Measurements from ENCODE around the gene PRMT9.

PRMT9 gene

DNA sequence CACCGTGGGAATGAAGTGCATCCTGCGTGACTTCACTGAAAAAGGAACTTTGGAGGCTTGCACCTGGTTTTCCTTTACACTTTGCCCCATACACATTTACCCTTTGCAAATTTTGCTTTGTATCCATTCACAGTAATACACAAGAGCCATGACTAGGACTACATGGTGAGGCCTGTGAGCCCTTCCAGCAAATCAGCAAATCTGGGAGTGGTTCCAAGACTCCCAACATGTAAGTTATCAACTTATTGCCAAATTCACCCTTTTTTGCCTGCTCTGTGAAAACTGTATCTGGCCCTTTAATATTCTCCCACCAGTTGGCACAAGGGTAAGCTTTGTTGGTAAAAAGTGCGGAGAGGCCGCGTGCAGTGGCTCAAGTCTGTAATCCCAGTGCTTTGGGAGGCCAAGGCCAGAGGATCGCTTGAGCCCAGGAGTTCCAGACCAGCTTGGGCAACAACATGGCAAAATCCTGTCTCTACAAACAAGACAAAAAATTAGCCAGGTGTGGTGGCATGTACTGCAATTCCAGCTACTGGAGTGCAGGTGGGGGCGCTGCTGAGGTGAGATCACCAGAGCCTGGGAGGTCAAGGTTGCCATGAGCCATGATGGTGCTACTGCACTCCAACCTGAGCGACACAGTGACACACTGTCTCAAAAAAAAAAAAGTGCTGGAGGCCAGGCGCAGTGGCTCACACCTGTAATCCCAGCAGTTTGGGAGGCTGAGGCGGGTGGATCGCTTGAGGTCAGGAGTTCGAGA lies 5.0 kb downstream of the PRMT9 start:
- DNase-seq: no peak

DNA sequence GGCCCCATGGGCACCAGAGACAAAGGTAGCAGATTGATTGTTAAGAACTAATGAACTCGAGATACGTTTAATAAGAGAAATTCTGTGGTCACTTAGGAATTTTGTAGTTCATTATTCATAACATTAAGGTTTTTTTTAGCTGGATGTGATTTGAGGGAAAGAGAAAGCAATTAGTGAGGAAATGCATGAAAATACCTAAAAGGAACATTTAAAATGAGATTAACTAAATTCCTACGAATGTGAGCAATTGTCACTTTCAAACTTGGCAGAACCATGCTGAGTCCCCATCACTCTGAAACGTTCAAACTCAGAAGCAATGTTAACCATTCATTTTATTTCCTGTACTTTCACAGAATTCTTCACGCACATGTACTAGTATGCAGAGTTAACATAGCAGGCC lies 5.9 kb downstream of the PRMT9 start:
- DNase-seq: no peak

DNA sequence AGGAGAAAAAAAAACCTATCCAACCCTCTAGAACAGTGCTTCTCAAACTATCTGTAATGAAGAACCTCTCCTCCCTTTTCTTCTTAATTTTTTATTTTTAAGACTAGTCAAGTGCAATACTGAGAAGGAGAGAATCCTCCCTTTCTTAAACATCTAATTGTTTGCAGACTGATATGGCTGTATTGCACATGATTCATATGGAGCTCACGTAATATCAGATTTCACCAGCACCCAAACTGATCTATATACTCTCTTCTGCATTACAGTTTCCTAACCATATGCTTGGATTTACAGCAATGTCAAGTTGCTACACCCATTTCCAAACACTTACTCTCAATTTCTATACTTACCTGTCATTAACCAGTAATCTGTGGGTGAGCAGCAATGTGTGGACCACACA lies 9.5 kb downstream of the PRMT9 start:
- DNase-seq: no peak

DNA sequence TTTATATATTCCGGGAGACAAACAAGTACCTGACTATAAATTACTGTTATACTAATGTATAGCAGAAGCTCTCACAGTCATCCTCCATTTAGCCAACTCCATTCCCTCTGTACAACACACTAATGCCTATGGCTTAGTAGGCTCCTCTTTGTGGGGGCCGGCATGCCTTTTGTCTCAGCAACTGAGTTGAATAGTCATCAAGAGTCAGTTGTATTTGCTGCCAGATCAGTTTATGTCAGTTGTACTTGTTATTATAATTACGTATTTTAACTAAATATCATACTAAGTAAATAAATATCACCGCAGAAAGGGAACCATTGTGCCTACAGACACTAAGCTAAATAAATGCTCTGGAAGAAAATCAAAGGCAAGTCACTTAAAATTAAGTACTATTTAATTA lies 9.9 kb downstream of the PRMT9 start:
- DNase-seq: no peak

DNA sequence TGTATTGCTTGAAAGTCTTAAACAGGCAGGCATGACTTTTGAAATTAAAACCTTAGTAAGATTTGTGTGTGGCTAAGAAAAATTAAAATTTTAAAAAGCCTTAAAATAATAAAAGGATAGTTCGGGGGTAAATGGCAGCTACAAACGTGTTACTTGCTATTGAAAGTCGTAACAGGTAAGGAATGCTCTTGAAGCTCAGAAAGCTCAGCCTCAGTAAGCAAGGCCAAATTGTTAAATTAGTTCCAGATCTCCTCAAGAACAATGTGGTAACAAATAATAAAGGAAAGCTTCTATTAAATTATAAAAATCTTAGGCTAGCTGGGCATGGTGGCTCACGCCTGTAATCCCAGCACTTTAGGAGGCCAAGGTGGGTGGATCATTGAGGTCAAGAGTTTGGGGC lies 25.5 kb downstream of the PRMT9 start:
- DNase-seq: no peak

DNA sequence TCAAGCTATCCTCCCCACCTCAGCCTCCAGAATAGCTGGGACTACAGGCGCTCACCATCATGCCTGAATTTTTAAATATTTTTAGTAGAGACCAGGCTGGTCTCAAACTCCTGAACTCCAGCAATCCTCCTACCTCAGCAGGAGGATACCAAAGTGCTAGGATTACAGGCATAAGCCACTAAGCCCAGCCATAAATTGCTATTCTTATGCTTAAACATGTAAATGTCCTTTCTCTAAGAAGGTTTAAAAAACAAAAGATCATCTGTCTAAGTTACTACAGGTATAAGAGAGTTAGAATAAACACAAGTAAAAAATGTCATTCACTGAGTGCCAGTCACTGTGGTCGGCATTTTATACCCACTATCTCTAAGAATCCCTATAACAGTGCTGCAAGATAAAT lies 28.3 kb downstream of the PRMT9 start:
- no peak for DNase-seq

DNA sequence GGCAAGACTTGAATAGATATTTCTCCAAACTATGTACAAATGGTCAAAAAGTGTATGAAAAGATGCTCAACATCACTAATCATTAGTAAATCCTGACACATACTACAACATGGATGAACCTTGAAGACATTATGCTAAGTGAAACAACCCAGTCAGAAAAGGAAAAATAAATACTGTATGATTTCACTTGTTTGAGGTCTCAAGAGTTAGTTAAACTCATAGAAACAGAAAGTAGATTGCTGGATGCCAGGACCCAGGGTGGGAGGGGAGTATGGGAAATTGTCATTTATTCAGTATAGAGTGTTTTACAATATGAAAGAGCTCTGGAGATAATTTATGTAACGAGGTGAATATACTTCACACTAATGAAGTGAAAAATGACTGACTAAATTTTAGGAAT lies 32.4 kb downstream of the PRMT9 start:
- DNase-seq: no peak

DNA sequence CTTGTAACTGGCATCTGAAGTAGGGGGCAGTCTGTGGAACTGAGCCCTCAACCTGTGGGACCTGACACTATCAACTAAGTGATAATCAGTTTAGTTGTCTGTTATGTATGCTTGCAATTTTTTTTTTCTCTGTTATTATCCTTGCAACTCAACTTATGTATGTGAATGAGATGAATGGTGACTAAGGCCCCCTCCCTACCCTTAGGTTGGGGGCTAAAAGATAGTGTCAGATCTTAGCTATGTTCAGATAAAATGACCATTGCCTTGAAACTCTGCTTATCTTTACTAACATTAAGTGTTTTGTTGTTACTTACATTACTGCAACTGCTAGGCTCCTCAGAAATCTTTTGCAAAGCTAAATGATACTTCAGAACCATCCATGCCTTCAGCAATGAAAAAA lies 35.3 kb downstream of the PRMT9 start:
- DNase-seq: no peak

DNA sequence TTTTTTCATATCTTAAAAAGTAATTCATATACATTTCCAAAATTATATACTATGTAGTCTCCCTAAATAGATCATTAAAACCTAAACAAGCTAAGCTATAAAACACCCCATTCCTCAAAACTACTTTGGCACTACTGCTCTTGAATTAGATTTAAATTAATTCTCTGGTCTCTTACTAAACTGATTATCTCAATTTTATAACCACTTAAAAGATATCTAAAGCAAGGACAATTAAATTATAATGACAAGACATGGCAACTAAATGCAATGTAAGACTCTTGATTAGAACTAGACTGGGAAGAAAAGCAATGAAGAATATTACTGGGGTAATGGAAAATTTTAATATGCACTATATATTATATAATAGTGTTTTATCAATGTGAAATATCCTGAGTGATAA lies 38.9 kb downstream of the PRMT9 start:
- DNase-seq: no peak

DNA sequence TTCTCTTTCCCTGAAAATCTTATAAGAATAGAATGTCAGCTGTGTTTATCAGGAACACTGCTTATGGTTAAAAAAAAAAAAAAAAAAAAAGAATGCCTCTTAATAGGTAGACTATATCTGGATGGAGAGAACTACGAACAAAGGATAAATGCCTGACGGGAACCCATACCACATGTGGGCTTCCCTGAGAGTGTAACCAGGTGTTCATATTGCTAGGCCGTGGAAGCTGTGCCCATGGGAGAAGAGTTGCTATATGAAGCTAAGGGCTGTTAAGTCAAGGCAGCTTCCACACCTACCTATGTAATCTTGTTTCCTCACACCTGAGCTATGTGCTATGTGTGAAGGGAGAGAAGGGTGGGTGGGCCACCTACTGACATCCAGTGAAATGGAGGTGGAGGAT lies 39.5 kb downstream of the PRMT9 start:
- DNase-seq: no peak

DNA sequence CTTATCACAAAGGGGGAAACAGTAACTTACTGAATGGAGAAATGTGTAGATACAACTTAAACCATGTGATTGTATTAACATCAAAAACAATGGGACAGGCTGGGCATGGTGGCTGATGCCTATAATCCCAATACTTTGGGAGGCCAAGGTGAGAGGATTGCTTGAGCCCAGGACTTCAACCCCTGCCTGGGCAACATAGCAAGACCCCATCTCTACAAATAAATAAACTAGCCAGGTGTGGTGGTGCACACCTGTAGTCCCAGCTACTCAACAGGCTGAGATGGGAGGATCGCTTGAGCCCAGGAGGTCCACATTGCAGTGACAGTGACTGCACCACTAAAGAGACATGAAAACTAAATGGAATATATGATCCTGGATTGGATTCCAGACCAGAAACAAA lies 40.3 kb downstream of the PRMT9 start:
- no peak for DNase-seq

DNA sequence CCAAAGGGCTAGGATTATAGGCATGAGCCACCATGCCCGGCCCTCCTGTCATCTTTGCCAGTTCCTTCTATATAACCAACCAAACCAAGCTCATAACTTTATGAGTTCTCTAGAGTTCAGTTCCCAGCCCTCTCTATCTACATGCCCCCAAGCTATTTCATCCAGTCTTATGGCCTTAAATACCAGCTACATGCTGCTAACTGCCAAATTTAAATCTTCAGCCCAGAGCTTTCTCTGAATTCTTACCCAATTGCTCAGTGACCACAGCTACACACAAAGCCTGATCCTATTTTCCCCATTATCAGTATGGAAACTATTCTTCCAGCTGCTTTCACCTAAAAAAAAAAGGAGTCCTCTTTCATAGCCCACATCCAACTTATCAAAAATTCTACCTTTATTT lies 43.6 kb downstream of the PRMT9 start:
- no peak for DNase-seq

DNA sequence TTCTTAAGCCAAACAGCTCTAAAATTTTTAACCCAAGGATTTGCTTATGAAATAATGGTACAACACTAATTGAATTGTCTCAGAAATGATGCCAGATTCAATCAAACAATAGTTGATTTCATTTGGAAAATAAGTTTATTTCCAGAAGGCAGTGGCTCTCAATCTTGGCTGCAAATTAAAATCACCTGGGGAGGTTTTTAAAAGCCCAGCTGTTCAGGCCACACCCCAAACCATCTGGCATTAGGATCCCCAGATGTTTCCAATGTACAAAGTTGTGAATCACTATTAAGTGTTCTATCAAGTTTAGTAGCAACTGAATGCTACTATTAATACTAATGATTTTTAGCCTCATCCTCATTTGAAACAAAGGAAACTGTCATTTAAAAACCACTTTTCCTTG lies 44.6 kb downstream of the PRMT9 start:
- no peak for DNase-seq

DNA sequence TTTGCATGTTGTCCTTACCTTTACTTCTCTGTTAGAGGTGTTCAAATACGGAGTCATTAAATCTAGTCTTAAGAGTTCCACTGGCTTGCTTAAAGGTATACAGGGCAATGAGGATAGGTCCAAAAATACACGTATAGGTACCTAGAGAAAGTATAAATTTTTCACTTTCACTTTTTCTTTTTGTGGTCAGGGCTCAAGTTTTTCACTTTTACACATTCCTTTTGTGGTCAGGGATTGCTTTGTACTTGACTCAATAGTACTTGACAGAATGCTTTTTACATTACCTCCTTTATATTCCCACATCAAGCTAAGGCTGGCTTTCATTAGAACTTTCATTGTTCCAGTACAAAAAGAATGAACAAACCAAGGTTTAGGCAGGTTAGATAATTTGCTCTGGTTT lies 45.0 kb downstream of the PRMT9 start:
- no peak for DNase-seq

DNA sequence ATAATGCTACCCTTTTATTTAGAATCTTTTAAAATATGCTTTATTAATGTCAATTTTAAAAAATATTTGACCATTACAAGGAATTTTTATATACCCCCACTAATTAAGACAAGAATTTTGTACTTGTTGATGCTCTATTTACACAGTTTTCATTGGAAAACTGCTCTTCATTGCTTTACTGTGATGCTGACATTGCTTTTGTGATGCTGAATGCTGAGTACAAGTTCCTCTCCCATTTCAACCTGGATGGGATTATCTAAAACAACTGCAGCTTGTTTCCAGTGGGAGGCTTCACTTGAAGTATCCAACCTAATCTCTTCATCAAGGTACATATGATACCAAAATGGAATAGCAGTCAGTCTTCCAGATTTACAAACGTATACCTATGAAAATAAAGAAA lies 45.6 kb downstream of the PRMT9 start:
- no peak for DNase-seq

DNA sequence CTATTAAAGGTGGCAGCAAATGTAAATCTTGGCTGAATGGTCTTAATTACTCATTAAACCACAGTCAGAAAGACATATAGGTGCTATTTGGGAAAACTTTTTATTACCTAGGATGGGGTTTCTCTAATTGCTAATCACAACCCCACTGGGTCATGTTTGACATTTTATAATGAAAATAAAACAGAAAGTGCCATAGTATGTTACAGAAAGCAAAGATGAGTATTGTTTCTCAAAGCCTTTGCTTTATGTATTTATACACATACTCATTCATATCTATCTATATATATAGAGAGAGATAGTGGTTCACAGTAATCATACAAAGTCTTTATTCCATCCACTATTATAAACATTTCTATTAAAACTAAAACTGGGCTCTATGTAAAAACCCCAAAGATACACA lies 48.6 kb downstream of the PRMT9 start:
- DNase-seq: no peak

DNA sequence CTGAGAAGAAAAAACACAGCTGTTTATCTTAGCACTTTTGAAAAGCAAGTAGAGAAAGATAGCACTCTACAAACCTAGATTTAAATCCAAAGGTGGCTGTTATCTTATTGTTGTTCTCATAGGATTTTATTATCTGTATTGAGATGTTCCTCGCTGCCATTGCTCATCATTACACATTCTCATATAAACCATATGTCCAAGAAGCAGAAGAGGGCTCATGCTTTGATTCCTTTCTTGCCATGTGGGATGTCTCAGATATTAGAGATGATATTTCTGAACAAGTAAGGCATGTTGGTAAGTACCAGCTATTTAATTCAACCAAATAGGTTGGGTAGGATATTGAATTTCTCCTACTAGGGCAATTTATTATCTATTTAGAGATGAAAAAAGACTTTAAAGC lies 50.3 kb downstream of the PRMT9 start:
- DNase-seq: no peak

DNA sequence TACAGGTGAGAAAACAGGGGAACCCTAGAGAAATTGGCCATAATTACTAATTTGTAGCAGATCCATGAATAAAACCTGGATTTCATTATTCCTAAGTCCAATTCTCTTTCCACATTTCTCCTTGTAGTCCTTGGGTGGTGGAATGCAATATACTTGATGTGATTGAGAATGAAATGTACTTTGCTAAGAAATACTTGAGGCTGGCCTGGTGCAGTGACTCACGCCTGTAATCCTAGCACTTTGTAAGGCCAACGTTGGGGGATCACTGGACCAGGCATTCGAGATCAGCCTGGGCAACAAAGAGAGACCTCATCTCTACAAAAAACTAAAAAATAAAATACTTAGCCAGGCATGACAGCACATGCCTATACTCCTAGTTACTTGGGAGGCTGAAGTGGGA lies 50.9 kb downstream of the PRMT9 start:
- no peak for DNase-seq

DNA sequence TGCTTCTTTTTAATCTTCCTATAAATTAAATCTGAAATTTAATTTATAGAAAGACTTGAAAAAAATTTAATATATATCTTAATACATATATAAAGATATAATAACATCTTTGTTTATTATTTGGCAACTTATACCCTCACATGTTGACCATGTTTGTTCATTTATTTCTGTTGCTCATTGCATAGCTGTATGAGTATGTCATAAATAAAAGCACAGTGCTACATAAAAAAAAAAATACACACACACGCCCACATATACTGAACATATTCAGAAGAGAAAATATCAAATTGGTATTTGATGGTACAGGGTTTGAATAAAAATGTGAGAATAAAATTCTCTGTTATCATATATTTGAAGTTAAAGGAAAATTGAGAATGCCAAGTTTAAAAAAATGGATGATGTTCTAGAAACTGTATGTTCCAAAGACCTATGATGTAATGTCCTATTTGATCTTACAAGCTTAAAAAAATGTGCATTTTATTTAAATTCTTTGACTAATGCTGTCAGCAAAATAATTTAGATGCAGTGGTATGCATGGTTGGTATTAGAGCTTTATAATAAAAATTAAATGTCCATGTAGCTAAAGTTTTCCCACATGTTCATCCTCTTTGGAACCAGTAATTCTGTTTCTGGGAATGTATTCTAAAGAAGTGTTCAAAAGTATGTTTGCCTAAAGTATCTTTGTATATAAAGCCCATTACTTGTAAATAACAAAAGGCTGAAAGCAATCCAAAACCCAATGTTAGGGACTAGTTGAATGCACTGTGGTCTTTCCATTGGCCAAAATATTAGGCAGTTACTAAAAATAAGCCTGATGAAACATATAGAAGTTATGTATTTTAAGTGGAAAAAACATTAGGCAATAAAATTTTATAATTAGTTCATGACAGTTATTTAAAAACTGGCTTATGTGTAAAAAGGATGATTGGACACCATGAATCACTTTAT lies 53.9 kb downstream of the PRMT9 start:
- no peak for DNase-seq

DNA sequence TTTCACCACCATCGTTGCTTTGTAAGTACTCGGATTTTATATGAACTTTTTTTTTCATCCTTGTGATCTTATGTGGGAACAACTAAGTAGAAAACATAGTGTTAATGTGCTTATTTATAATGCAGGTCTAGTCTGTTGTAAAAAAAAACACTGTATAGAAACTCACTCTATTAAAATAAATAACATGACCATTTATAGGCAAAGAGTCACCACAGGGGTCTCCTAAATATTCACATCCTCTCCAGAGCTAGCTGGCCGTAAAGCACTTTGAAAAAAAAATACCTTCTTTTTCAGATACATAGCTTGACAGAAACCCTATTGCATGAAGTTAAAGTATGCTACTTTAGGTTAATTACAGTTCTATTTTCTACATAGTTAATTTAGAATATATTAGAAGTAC lies 55.5 kb downstream of the PRMT9 start:
- no peak for DNase-seq

DNA sequence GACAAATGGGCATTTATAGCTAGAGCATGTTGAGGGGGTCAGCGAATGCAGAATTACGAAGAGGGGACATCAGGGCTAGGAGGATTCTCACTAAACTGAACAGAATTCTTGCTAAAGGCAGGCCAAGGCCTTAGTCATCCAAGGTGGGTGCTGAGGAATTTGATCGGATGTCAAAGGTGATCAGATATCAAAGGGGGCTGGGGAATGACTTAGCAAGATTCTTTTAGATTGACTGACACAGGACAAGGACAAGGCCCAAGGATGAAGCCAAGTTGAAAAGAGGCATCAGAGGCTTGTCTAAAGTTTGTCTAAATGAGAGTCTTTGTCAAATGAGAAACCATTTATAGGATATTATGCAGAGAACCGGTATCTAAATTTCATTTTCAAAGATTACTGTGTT lies 57.1 kb downstream of the PRMT9 start:
- DNase-seq: no peak

DNA sequence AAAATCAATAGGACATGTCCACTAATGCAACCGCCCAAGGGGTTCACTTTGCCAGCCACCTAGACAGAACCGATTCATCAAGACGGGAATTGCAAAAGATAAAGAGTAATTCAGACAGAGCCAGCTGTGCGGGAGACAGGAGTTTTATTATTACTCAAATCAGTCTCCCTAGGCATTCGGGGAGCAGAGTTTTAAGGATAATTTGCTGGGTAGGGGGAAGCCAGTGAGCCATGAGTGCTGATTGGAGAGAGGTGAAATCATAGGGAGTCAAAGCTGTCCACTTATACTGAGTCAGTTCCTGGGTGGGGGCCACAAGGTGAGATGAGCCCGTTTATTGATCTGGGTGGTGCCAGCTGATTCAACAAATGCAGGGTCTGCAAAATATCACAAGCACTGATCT lies 58.2 kb downstream of the PRMT9 start:
- no peak for DNase-seq

DNA sequence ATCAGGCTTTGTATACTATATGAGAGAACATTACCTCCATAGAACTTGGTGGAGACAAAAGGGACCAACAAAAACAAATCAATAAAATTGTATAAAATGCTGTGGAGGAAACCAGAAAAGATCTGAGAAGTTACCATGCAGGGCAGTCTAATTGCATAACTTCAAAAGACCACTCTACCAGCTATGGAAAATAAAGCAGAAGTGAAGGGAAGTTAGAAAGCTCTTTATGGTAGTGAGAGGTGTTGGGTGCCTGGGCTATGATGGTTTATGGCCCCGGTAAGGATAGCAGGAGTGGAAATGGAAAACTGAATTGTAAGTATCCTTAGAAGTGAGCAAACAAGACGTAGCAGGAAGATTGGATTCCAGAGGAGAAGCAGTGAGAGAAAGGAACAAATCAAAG lies 63.6 kb downstream of the PRMT9 start:
- no peak for DNase-seq
